ENCODE results near the gene ZNF226.
"Not testable (repeated sequence)": the region's sequence is repeated elsewhere in the genome, so short reads cannot be mapped to it uniquely, and the experiment has no call there.

Gene ZNF226

GRCh38 chr19:44164673-44165512, at the start of gene ZNF226:
Gene ZNF226 (plus strand): TSS chr19:44165100. CDS start chr19:44170081, 4,981 bp downstream.
- DNase-seq (ENCODE audit: low read depth), result peak; percentile 51

DNA sequence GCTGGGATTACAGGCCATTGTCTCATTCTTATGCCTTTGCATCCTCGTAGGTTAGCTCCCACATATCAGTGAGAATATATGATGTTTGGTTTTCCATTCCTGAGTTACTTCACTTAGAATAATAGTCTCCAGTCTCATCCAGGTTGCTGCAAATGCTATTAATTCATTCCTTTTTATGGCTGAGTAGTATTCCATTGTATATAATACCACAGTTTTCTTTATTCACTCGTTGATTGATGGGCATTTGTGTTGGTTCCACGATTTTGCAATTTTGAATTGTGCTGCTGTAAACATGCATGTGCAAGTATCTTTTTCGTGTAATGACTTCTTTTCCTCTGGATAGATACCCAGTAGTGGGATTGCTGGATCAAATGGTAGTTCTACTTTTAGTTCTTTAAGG, 43.7 kb upstream of the ZNF226 start:
- DNase-seq (ENCODE audit: low read depth), result not testable (repeated sequence)

GRCh38 chr19:44131955-44132354, 32.9 kb upstream of the ZNF226 start:
- DNase-seq (ENCODE audit: low read depth), result no peak

DNA sequence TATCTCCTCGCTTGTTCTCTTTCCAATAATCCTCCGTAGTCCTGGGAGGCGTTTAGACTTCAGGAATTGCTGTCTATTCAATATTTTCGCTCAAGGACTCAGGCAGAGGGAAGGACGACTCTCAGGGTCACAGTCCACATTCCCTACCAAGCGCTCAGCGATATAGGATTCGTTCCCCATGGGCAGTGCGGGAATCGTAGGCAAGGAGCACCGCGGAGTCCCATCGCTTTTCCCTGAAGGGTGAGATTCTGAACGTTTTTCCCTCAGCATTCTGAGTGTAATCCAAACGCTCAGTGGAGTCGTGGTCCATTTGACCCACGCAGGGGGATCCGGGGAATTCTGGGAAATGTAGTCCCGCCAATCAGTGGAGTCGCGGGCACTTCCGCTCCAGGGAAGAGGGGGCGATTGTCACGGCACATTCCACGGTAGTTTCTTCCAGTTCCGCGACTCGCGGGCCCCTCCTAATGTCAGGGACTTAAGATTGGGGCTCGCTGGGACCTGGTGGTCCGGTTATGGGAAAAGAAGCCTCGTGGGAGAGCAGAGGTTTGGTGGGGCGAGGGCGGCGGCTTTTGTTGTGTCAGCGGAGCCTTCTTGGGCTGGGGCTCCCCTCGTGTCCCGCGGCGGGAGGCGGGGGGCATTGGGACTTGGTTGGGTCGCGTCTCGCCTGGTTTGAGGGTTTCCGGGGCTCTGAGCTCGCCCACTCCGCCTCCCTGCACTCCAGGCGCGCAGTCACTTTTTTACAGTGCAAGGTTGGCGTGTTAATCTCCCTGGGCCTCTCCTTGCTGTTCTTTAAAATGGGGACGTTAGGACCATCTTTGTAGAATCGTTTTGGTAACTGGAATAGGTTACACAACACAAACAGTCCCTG, 23.5 kb upstream of the ZNF226 start, which contains the start of gene ZNF234:
Gene ZNF234 (plus strand): TSS at position 364 of the 868 bp plus-strand sequence. CDS start 3,079 bp downstream, outside the sequence.
- DNase-seq (ENCODE audit: low read depth), result peak; percentile 36

DNA sequence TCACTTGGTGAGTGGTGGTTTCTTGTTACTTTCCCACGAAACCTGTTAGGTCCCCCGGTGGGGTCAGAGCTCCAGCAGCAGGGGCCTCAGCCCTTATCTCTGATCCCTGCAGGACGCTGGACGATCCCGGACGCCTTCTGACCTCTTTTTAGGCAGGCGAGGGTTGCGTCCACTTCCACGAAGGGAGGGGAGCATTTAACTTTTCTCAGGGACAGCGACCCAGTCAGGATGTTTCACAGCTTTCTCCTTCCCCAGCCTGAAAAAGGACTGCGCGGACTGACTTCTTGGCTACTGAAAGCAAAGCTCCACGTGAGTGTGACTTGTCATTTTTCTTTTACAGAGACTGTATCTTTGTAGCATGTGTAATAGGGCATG, 22.9 kb upstream of the ZNF226 start:
- DNase-seq (ENCODE audit: low read depth), result no peak

DNA sequence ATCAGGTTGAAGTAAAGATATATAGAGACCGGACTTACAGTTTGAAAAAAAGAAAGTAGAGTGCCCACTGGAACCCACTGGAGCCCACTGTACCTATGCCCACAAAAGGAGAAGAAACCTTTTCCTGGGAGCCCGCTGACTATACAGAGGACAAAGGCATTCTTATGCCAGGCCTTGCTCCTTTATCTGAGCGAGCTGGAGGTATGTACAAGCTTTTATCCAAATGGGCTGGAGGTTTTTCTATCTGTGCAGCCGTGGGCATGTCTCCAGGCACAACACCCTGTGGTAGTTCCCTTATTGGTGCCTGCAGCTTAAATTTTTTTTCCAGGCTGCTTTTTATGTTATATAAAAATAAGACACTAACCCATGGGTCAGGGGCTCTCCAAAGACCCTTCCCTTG, 15.1 kb upstream of the ZNF226 start:
- DNase-seq (ENCODE audit: low read depth), result no peak

- no peak for DNase-seq (ENCODE audit: low read depth)
Measured at GRCh38 chr19:44151491-44151890, 13.4 kb upstream of the ZNF226 start.

DNA sequence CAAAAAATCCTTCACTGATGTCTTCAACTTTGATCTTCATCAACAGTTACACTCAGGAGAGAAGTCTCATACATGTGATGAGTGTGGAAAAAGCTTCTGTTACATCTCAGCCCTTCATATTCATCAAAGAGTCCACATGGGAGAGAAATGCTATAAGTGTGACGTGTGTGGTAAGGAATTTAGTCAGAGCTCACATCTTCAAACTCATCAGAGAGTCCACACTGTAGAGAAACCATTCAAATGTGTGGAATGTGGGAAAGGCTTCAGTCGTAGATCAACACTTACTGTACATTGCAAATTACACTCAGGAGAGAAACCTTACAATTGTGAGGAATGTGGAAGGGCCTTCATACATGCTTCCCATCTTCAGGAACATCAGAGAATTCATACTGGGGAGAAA, 8.4 kb upstream of the ZNF226 start:
- DNase-seq (ENCODE audit: low read depth), result no peak

DNA sequence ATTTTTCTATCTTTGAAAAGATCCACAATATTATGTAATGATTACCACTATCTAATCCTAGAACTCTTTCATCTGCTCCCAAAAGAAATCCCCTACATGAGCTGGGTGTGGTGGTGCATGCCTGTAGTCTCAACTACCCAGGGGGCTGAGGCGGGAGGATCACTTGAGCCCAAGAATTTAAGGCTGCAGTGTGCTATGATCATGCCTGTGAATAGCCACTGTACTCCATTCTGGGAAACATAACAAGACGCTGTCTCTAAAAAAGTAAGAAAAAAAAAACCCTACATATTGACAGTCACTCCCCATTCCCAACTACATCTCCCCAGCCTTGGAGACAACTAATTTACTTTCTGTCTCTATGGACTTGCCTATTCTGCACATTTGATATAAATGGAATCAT, 1.1 kb upstream of the ZNF226 start:
- DNase-seq (ENCODE audit: low read depth), result no peak

- no peak for DNase-seq (ENCODE audit: low read depth)
Measured at GRCh38 chr19:44164327-44164672, 600 bp upstream of the ZNF226 start.

DNA sequence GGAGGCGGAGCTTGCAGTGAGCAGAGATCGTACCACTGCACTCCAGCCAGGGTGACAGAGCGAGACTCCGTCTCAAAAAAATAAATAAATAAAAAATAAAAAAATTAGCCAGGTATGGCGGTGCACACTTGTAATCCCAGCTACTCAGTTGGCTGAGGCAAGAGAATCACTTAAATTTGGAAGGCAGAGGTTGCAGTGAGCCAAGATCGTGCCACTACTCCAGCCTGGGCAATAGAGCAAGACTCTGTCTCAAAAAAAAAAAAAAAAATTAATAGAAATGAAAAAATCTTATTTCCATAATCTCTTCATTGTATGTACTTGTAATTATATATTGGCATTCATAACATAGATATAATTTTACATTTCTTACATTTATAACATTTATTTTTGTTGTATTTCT, 5.8 kb downstream of the ZNF226 start:
- DNase-seq (ENCODE audit: low read depth), result not testable (repeated sequence)

DNA sequence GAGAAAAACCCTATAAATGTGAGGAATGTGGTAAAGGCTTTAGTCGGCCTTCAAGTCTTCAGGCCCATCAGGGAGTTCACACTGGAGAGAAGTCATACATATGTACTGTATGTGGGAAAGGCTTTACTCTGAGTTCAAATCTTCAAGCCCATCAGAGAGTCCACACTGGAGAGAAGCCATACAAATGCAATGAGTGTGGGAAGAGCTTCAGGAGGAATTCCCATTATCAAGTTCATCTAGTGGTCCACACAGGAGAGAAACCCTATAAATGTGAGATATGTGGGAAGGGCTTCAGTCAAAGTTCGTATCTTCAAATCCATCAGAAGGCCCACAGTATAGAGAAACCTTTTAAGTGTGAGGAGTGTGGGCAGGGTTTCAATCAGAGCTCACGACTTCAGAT, 11.7 kb downstream of the ZNF226 start:
- DNase-seq (ENCODE audit: low read depth), result no peak

DNA sequence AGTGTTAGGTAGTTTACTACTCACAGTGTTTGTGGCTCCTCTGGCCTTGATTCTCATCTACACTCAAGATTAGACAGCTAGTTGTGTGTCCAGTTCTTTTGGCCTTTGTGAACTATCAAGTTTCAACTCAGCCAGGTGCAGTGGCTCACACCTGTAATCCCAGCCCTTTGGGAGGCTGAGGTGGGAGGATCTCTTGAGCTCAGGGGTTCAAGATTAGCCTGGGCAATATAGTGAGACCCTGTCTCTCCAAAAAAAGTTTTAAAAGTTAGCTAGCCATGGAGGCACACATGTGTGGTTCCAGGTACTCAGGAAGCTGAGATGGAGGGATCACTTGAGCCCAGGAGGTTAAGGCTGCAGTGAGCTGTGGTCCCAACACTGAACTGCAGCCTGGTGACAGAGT, 16.1 kb downstream of the ZNF226 start:
- DNase-seq (ENCODE audit: low read depth), result no peak

- no peak for DNase-seq (ENCODE audit: low read depth)
Measured at GRCh38 chr19:44182145-44182544, 17.2 kb downstream of the ZNF226 start.

DNA sequence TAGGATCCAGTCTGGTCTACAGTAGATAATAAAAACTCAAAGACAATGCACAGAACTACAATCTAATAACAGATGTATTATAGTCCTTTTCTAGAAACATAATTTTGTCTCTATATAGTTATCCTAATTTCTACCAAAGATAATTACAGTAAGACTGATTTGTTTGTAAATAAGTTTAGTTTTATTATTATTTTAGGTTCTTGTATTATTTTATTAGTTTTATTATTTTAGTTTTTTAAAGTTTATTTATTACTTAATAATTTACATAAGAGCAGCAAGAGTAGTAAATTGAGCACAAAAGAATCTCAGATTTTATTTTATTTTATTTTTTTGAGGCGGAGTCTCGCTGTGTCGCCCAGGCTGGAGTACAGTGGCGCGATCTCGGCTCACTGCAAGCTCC, 25.1 kb downstream of the ZNF226 start:
- no peak for DNase-seq (ENCODE audit: low read depth)

DNA sequence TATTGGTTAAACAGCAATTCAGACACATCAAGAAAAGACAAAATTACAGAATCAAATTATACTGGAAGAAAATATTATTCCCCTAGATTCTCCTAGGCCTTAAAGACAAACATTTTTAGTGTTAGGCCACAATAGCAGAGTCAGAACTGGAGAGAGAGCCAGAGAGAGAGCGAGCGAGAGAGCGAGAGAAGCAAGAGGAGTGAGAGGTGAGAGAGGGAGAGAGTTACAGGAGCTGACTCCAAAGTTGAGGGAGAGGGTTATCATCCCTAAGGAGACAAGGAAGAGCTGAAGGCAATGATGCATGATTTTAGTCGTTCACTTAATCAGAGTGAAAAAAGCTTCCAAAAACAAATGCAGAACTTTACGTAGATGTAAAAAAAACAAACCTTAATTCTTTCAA, 27.2 kb downstream of the ZNF226 start:
- no peak for DNase-seq (ENCODE audit: low read depth)

DNA sequence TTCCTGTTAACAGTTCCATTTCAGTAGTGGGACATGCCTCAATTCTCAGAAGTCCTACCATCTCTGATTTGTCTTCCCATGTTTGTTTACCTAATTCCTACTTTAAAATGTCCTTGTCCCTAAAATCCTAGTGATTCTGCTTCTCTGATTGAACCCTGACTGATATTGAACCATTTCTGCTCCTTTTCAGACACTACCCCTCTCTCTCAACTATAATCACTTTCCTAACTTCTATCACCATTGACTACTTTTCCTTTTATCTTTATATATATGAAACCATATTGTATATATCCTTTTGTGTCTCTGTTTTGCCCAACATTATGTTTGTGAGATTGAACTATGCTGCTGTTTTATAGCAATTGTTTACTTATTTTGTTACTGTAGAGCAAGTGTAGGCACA, 31.9 kb downstream of the ZNF226 start:
- DNase-seq (ENCODE audit: low read depth), result no peak

DNA sequence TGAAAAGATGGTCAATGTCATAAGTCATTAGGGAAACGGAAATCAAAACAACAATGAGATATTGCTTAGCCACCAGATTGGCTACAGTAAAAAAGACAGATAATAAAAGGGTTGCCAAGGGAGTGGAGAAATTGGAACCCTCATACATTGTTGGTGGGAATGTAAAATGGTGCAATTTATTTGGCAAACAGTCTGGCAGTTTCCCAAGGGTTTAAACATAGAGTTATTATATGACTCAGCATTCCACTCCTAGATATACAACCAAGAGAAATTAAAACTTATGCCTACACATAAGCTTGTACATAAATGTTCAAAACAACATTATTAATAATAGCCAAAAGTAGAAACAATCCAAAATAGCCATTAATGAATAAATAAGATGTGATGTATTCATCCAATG, 37.6 kb downstream of the ZNF226 start:
- DNase-seq (ENCODE audit: low read depth), result no peak

GRCh38 chr19:44202974-44203373, 38.1 kb downstream of the ZNF226 start:
- no peak for DNase-seq (ENCODE audit: low read depth)

DNA sequence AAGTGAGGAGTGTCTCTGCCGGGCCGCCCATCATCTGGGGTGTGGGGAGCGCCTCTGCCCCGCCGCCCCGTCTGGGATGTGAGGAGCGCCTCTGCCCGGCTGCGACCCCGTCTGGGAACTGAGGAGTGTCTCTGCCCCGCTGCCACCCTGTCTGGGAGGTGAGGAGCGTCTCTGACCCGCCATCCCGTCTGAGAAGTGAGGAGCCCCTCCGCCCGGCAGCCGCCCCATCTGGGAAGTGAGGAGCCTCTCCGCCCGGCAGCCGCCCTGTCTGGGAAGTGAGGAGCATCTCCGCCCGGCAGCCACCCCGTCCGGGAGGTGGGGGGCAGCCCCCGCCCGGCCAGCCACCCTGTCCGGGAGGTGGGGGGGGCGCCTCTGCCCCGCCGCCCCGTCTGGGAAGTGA, 39.0 kb downstream of the ZNF226 start:
- not testable (repeated sequence) for DNase-seq (ENCODE audit: low read depth)

DNA sequence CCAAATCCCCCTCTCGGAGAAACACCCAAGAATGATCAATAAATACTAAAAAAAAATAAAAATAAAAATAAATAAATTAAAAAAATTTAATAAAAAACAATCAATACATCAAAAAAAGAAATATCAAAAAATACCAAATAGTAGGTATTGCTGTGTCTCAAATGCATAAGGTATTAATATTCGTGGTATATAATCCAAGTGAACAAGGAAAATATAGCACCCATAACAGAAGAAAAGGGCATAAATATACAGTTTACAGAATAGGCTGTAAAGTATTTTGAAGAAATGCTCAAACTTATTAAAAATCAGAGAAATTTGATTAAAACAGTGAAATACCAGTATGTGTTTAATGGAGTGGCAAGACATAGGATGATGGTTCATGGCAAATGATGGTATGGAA, 39.9 kb downstream of the ZNF226 start:
- no peak for DNase-seq (ENCODE audit: low read depth)

DNA sequence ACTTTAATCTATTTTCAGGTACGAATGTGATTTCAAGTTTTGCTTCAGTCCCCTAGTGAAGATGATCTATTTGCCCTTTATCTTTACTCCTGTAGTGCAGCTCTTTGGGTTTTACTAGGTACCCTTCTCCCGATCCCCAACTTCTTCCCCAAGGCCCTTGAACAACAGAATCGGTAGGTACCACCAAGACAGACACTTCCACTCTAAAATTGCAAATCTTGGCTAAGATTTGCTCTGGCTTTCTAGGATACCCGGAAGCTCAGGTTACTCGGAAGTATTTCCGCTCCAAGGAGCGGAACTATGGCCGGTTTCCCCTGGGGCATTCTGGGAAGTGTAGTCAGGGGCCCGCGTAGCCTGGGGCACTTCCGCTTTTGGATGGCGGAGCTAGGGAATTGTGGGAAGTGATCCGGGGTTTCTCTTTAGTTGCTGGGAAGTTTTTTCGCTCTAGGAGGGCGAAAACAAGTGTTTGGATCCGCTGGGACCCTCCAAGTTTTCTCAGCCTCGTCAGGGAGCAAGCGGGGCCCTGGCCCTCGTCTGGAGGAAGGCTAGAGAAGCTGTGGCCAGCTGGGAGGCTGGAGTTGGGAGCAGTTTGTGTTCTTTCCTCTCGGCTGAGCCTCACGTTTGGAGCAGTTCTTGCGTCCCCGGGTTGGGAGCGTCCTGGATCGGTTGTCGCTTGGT, 42.4 kb downstream of the ZNF226 start:
- peak; percentile 63 for DNase-seq (ENCODE audit: low read depth)
